ENCODE data around the gene GLS.

DNA sequence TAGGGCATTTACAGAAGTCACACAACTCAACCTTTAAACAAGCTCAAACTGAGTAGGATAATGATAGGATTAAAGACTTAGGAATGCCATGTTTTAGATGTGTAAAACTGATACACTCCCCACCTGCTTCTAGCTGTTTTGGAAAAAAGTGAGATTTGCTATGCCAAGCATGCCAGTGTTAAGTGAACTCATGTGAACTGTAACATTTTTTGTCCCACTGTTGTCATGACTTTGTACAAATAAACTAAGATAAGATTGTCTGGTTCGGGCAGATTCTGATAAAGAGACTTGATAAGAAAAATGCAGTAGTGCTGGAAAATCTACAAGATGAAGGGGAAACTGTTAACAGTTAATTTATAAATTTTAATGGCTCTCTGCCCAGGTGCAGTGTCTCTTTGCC lies 66.5 kb downstream of the GLS start:
- TF ChIP-seq POLR2AphosphoS5 (IDR thresholded peaks at IDR 0.05; ENCODE audit: control insufficient read depth, insufficient read depth, low read depth, low read length) (no peak), ZNF668 (CRISPR knock-in tag; IDR thresholded peaks at IDR 0.05) (no peak)

Measured in K562 (cell line).